Endothelial cell of umbilical vein (primary cell): Measurements from ENCODE around the gene TOP3B. TPM values are rescaled to one million over a fixed set of nuclear protein-coding genes. Genes with fewer than 3 reads are reported as not detected.

Experiments
- BruUV-seq: library from RNA; stranded (reverse); fragments of 400-500 nt; replicated peaks from 2 replicates; lab custom pipeline; 2021; lab: Mats Ljungman, UMichigan
- CTCF ChIA-PET: fragments of 300-600, 350-600 bp; sonication (Branson Sonifier 250); formaldehyde crosslinking; loops from one replicate; lab custom pipeline; 2021; ENCODE audit warnings: antibody characterized with exemption, inconsistent platforms; lab: Charles Lee
- POLR2A ChIA-PET: fragments of 300-600, 350-600 bp; sonication (Branson Sonifier 250); formaldehyde crosslinking; loops from one replicate; lab custom pipeline; 2021; ENCODE audit warnings: antibody characterized with exemption, inconsistent platforms; lab: Charles Lee
- DNase-seq: peaks from one replicate; pipeline ENCODE4 v3.0.0-alpha.2; 2011; ENCODE audit warnings: low read depth, low spot score
- FAIRE-seq: peaks from 2 replicates; lab custom pipeline; 2011; peaks lifted over from hg19 to GRCh38; lab: Jason Lieb, UNC
- H2AFZ ChIP-seq: 2 replicates; pipeline ENCODE4 v1.6.0; 2012; ENCODE audit warnings: low read depth, low read length, control low read depth, inconsistent platforms
- H3K27ac ChIP-seq: 2 replicates; pipeline ENCODE4 v1.5.1; 2011; ENCODE audit warnings: low read depth, mild to moderate bottlenecking, control low read depth, low read length, moderate library complexity; ENCODE audit not compliant: insufficient read depth
- H3K27me3 ChIP-seq, 2 experiments: 2 replicates each; pipeline versions ENCODE4 v1.6.0 to v1.6.1; 2011; ENCODE audit warnings: low read length in 2 of 2, mixed read lengths in 1 of 2; ENCODE audit not compliant: control insufficient read depth in 2 of 2, insufficient read depth in 2 of 2
- H3K36me3 ChIP-seq, 2 experiments: 2 replicates in 1 of 2; 3 replicates in 1 of 2; pipeline ENCODE4 v1.5.1; 2011; ENCODE audit warnings: low read length in 2 of 2, mild to moderate bottlenecking in 1 of 2, moderate library complexity in 1 of 2; ENCODE audit not compliant: control insufficient read depth in 2 of 2, insufficient read depth in 2 of 2; ENCODE audit errors: extremely low read depth in 1 of 2
- H3K4me1 ChIP-seq: 3 replicates; pipeline ENCODE4 v1.5.1; 2011; ENCODE audit warnings: mild to moderate bottlenecking, low read length; ENCODE audit not compliant: control insufficient read depth, insufficient read depth; ENCODE audit errors: extremely low read depth
- H3K4me2 ChIP-seq: 2 replicates; pipeline ENCODE4 v1.6.1; 2011; ENCODE audit warnings: low read length, control low read depth, mixed read lengths; ENCODE audit not compliant: insufficient read depth
- H3K4me3 ChIP-seq, 3 experiments: fragments of 200-600 bp in 1 of 3; sonication (generic), shearing (Covaris generic) in 1 of 3; replicated peaks in 1 of 3; 2 replicates each; pipeline ENCODE4 v1.5.1; 2011 to 2016; ENCODE audit warnings: control low read depth in 3 of 3, low read length in 3 of 3, mild to moderate bottlenecking in 2 of 3, inconsistent platforms in 1 of 3, low read depth in 1 of 3, moderate library complexity in 1 of 3; ENCODE audit not compliant: insufficient read depth in 1 of 3
- H3K79me2 ChIP-seq: 2 replicates; pipeline ENCODE4 v1.6.0; 2012; ENCODE audit warnings: low read length, inconsistent platforms; ENCODE audit not compliant: control insufficient read depth, insufficient read depth
- H3K9ac ChIP-seq: replicated peaks from 2 replicates; pipeline ENCODE3; 2011; ENCODE audit warnings: low read length, control low read depth; ENCODE audit not compliant: insufficient read depth; ENCODE audit errors: extremely low read depth
- H3K9me1 ChIP-seq: replicated peaks from 3 replicates; pipeline ENCODE4 v1.6.0; 2011; ENCODE audit warnings: mild to moderate bottlenecking, low read length; ENCODE audit not compliant: control insufficient read depth, insufficient read depth; ENCODE audit errors: extremely low read depth
- H3K9me3 ChIP-seq: replicated peaks from 2 replicates; pipeline ENCODE4 v1.5.1; 2012; ENCODE audit warnings: low read length, inconsistent platforms; ENCODE audit not compliant: control insufficient read depth, insufficient read depth
- H4K20me1 ChIP-seq: replicated peaks from 2 replicates; pipeline ENCODE3; 2011; ENCODE audit warnings: mild to moderate bottlenecking, low read length; ENCODE audit not compliant: control insufficient read depth, insufficient read depth; ENCODE audit errors: extremely low read depth
- CTCF ChIP-seq, 2 donors: IDR thresholded peaks; 1 replicate in 1 of 2; 2 replicates in 1 of 2; pipeline ENCODE4 v1.5.1; 2011; ENCODE audit warnings: low read length in 2 of 2, mild to moderate bottlenecking in 2 of 2, moderate library complexity in 2 of 2, control low read depth in 1 of 2, inconsistent platforms in 1 of 2, low read depth in 1 of 2; ENCODE audit not compliant: insufficient read depth in 1 of 2; ENCODE audit errors: extremely low read depth in 1 of 2
- EZH2 ChIP-seq: IDR thresholded peaks from 2 replicates; pipeline ENCODE4 v1.6.1; 2012; ENCODE audit warnings: borderline replicate concordance, low read depth, mild to moderate bottlenecking, moderate library complexity, low read length, inconsistent platforms; ENCODE audit not compliant: severe bottlenecking
- FOS ChIP-seq: IDR thresholded peaks from 2 replicates; pipeline ENCODE4 v1.6.1; 2011; ENCODE audit warnings: mild to moderate bottlenecking, low read length, moderate library complexity, borderline replicate concordance; ENCODE audit not compliant: insufficient read depth
- GATA2 ChIP-seq: IDR thresholded peaks from 2 replicates; pipeline ENCODE4 v1.7.0; 2011; ENCODE audit warnings: low read depth, mild to moderate bottlenecking, moderate library complexity, mixed read lengths, low read length; ENCODE audit not compliant: insufficient read length, insufficient read depth
- JUN ChIP-seq: IDR thresholded peaks from 2 replicates; pipeline ENCODE4 v1.6.1; 2011; ENCODE audit warnings: borderline replicate concordance, low read depth; ENCODE audit not compliant: insufficient read length, insufficient read depth
- MAX ChIP-seq: IDR thresholded peaks from 2 replicates; pipeline ENCODE4 v1.6.1; 2011; ENCODE audit not compliant: insufficient read depth, insufficient read length
- MYC ChIP-seq: IDR thresholded peaks from one replicate; pipeline ENCODE4 v1.6.1; 2011; ENCODE audit warnings: mild to moderate bottlenecking, low read depth, low read length
- POLR2A ChIP-seq: IDR thresholded peaks from 2 replicates; pipeline ENCODE4 v1.6.1; 2012; ENCODE audit warnings: low read depth, mild to moderate bottlenecking, control low read depth, low read length
- POLR2AphosphoS5 ChIP-seq: IDR thresholded peaks from 2 replicates; pipeline ENCODE4 v1.6.1; 2012; ENCODE audit warnings: low read depth, mild to moderate bottlenecking, control low read depth, low read length, moderate library complexity; ENCODE audit not compliant: insufficient read depth
- dilution Hi-C: fragments of 300-500 bp; cut with MboI; formaldehyde crosslinking; loops from one replicate; pipeline ENCODE4 v1.15.0; 2019; ENCODE audit warnings: low sequenced_read_pairs; ENCODE audit not compliant: extremely low pct_ligation_motif_present
- intact Hi-C: fragments of 100-400 bp; cut with micrococcal nuclease; formaldehyde crosslinking; loops from one replicate; pipeline ENCODE4 v1.10.0; 2022
- polyA plus RNA-seq, 4 experiments: library from polyadenylated mRNA; depleted of rRNA in 3 of 4; stranded (reverse) in 3 of 4; unstranded in 1 of 4; fragments of >200 nt; gene quantifications; 2 replicates each; pipeline versions ENCODE4 v1.2.1 to v1.2.3, GENCODE V29; 2011 to 2012; ENCODE audit warnings: missing spikeins in 1 of 4
- total RNA-seq: library from RNA; stranded (reverse); gene quantifications from 2 replicates; pipeline ENCODE4 v1.2.3, GENCODE V29; 2021

TOP3B gene
- total and polyA plus RNA-seq, 2 donors (not counting 3 experiments of a cell fraction or from before 2014, with no cell fraction given): 25.2 to 56.5 TPM

GRCh38 chr22:21972293-21972779 is 10.3 kb downstream of the TOP3B start:
- no peaks in the 10 kb centered on the region for H3K9me1 ChIP-seq
- no peak overlapping the region for H2AFZ ChIP-seq
- peaks cover 26 to 41% of the 10 kb centered on the region in 2 experiments for H3K36me3 ChIP-seq
- no peak overlapping the region for H3K9ac ChIP-seq
- dilution Hi-C loops (no loop called here), intact Hi-C loops (no loop called here)
- no peak overlapping the region for H3K4me3 ChIP-seq
- BruUV-seq: no TSS peak
- H3K4me2 ChIP-seq: no peak overlapping the region
- H3K79me2 ChIP-seq: peaks cover 6% of the 10 kb centered on the region
- no peak overlapping the region for H3K27ac ChIP-seq
- DNase-seq (peak; percentile 40), FAIRE-seq (peak; percentile 82)
- CTCF ChIA-PET: interaction anchor here (0.7 to 3.4 kb wide), 25 partner anchors 9 to 343 kb away, joined by 3 to 26 read pairs (median 4); partner anchors contain the start of genes PPM1F and TOP3B
- TF ChIP-seq MAX (no peak), CTCF (IDR thresholded peaks at IDR 0.05; ENCODE audit: extremely low read depth in 1 of 2, insufficient read depth in 1 of 2, low read depth in 1 of 2, low read length in 2 of 2) (peak; percentile 87 to 93)
- H3K9me3 ChIP-seq: no peaks in the 10 kb centered on the region
- no peaks in the 10 kb centered on the region for H3K4me1 ChIP-seq
- no peaks in the 10 kb centered on the region for H3K27me3 ChIP-seq
- POLR2A ChIA-PET: interaction anchor here (1.2 kb wide), 1 partner anchor 536 kb away, joined by 4 read pairs; the partner anchor contains the start of gene ZNF280B
- H4K20me1 ChIP-seq: no peaks in the 10 kb centered on the region

GRCh38 chr22:21971858-21972275 is 10.7 kb downstream of the TOP3B start:
- intact Hi-C loops (no loop called here), dilution Hi-C loops (no loop called here)
- Histone ChIP-seq H3K79me2 (peaks cover 4% of the 10 kb centered on the region), H3K4me3 (no peak overlapping the region), H3K4me1 (no peaks in the 10 kb centered on the region), H3K4me2 (no peak overlapping the region), H4K20me1 (no peaks in the 10 kb centered on the region), H3K36me3 (peaks cover 27 to 46% of the 10 kb centered on the region in 2 experiments), H3K9ac (no peak overlapping the region), H3K27me3 (no peaks in the 10 kb centered on the region), H3K27ac (no peak overlapping the region), H2AFZ (no peak overlapping the region), H3K9me1 (no peaks in the 10 kb centered on the region), H3K9me3 (no peaks in the 10 kb centered on the region)
- POLR2A ChIA-PET: interaction anchor here (1.2 kb wide), 1 partner anchor 537 kb away, joined by 4 read pairs; the partner anchor contains the start of gene ZNF280B
- BruUV-seq: no TSS peak
- CTCF ChIA-PET: interaction anchor here (0.8 to 3.4 kb wide), 23 partner anchors 10 to 343 kb away, joined by 3 to 26 read pairs (median 4); partner anchors contain the start of genes PPM1F and TOP3B
- FAIRE-seq: peak; percentile 8
- DNase-seq: no peak
- TF ChIP-seq POLR2A: no peak
- TF ChIP-seq MAX: no peak
- no peak for TF ChIP-seq EZH2
- no peak for TF ChIP-seq FOS
- TF ChIP-seq JUN: no peak
- TF ChIP-seq MYC: no peak
- TF ChIP-seq GATA2: no peak
- TF ChIP-seq CTCF (IDR thresholded peaks at IDR 0.05; ENCODE audit: extremely low read depth in 1 of 2, insufficient read depth in 1 of 2, low read depth in 1 of 2, low read length in 2 of 2): no peak
- TF ChIP-seq POLR2AphosphoS5: no peak
